H1 (cell line): ENCODE results near the gene TNNC1. TPM values are rescaled to one million over a fixed set of nuclear protein-coding genes. Genes with fewer than 3 reads are reported as not detected.

ENCODE experiments used
- KDM1A ChIP-seq: fragments of 200-600, 300-600 bp; sonication (generic); IDR thresholded peaks from 2 replicates; pipeline ENCODE4 v1.7.1; 2016; ENCODE audit warnings: mild to moderate bottlenecking, low read length, borderline replicate concordance
- MAX ChIP-seq: IDR thresholded peaks from 2 replicates; pipeline ENCODE4 v1.6.1; 2012; ENCODE audit warnings: inconsistent platforms
- polyA plus RNA-seq, 7 experiments: library from polyadenylated mRNA; depleted of rRNA in 3 of 7; stranded (reverse) in 5 of 7; unstranded in 2 of 7; fragments of >200 nt in 5 of 7; fragments of 200-250 nt in 2 of 7; gene quantifications; 1 replicate in 5 of 7; 2 replicates in 1 of 7; 4 replicates in 1 of 7; pipeline versions ENCODE4 v1.2.1 to v1.2.3, GENCODE V29; 2011 to 2013; ENCODE audit warnings: missing spikeins in 2 of 7, mixed read lengths in 2 of 7
- total RNA-seq: library from RNA; stranded (reverse); fragmentation: NEBNext Ultra II Directional; extraction: Animal tissue kit (Norgen Biotek cat#: 25700); gene quantifications from 2 replicates; pipeline ENCODE4 v1.2.1, GENCODE V29; 2021

Gene TNNC1
- total and polyA plus RNA-seq, 2 of the 8 experiments (the other 6 are each of a cell fraction or from before 2014, with no cell fraction given) = 5.8 to 16.4 TPM

DNA sequence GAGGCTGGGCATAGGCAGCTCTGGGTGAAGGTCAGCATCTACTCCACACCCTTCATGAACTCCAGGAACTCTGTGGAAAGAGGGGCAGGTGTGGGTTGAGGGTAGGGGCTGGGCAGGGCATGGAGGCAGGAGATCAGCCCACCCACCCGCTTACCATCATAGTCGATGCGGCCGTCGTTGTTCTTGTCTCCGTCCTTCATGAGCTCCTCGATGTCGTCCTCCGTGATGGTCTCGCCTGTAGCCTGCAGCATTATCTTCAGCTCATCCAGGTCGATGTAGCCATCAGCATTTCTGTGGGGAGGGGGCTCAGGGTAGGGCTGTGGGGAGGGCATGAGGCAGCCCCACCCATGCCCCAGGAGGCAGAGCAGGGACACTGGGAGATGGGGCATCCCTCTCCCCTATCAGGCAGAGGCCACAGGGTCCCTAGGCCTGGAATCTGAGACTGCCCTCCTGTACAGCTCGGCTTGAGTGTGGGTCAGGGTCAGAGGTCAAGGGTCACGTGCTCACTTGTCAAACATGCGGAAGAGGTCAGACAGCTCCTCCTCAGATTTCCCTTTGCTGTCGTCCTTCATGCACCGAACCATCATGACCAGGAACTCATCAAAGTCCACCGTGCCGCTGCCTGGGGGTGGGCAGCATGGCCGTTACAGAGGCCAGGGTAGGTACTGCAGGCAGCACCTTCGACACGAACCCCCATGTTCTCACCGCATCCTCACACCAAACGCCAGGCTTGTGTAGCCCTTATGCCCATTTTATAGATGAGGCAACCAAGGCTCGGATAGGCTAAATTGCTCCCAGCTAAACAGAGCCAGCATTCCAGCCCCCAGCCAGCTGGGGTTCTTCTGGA lies 2.4 kb downstream of the TNNC1 start (continued):
- TF ChIP-seq MAX = peak; percentile 43; the same call in 1 of the 2 replicates
- peak; percentile 45; the same call in 1 of the 2 replicates for TF ChIP-seq KDM1A
